Endometrial microvascular endothelial cells (primary cell): ENCODE data around the gene TIAM2. TPM values are rescaled to one million over a fixed set of nuclear protein-coding genes. Genes with fewer than 3 reads are reported as not detected.
"Not testable (repeated sequence)": the region's sequence is repeated elsewhere in the genome, so short reads cannot be mapped to it uniquely, and the experiment has no call there.

Source experiments
- in situ Hi-C: cut with HindIII; loops from 2 replicates; pipeline ENCODE4 v1.10.0; 2017; ENCODE audit warnings: low sequenced_read_pairs, low pct_unique_long_range_greater_than_20kb; ENCODE audit errors: inconsistent ontology term
- total RNA-seq: library from RNA; depleted of rRNA; stranded (reverse); fragments of >200 nt; gene quantifications from one replicate; pipeline ENCODE4 v1.2.3, GENCODE V29; 2015; ENCODE audit errors: inconsistent ontology term

TIAM2 gene
- total RNA-seq, 1 donor from 2014 or later, result 11.2 TPM

DNA sequence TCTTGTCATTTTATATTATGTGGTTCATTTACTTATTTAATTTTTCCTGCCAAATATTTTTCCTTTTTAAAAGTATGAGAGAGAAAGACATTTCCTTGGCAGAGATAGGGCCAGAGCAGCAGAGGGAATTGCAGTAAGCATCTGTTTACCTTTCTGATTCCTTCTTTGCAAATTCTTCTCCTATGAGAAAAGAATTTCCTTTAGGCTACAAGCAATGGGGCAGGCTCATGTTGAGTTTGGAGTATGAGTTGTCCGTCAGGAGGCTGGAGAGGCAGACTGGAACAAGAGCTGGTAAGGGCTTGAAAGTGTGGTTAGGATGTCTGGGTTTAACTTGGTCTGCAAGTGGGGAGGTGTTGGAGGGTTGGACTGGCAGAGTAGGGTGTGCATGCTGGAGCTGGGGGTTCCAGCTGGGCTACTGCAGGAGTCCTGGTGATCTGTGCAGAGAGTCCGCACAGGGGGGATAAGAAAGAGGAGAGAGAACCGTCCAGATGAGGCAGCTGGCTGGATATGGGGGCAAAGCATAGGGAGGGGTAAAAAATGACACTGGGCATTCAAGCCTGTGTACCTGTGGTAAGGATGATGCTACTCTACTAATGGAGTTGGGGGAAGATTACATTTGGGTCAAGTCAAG, 19.7 kb downstream of the TIAM2 start:
- in situ Hi-C loops, result no loop called here

DNA sequence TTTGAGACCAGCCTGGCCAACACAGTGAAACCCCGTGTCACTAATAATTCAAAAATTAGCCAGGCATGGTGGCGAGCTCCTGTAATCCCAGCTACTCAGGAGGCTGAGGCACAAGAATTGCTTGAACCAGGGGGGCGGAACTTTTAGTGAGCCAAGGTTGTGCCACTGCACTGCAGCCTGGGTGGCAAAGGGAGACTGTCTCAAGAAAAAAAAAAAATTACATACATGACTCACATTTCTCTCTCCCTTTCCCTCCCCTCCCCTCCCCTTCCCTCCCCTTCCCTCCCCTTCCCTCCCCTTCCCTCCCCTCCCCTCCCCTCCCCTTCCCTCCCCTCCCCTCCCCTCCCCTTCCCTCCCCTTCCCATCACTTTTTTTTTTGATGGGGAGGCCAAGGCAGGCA, 23.3 kb downstream of the TIAM2 start:
- in situ Hi-C loops, result not testable (repeated sequence)

DNA sequence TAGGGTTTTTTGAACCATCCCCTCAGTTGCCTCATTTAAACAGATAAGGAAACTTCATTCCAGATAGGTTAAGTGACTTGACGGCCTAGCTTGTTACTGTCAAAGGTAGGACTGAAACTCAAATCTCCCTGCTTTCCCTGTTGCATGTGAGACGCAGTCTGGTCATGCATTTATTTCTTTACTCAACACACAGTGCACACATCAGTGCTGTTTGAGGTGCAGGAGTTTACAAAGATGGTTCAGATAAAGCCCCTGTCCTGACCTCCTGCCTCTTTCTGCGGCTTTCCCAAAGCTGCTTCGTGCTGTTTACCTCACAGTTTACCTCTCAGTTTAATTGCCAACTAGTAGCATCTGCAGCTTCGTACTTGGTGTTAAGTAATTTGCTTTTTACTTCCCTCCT, 26.6 kb downstream of the TIAM2 start:
- in situ Hi-C loops, result no loop called here

DNA sequence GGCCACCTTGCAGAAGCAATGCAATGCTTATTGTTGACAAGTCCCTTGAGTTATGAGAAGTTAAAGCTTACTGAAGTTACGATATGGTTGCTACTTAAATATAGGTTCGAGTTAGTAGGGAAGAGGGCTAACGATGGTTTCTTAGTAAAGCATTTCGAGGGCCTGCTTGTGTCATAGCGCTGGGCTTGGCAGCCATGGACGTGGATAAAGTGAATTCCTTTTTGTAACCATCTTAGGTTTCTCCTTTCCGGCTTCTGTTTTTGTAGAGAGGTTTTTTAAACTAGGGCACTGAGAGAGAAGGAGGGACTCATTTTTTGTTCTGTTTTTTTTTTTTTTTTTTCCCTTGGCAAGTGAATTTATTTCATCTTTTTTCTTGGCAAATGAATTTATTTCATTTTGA, 27.6 kb downstream of the TIAM2 start:
- in situ Hi-C loops, result no loop called here

DNA sequence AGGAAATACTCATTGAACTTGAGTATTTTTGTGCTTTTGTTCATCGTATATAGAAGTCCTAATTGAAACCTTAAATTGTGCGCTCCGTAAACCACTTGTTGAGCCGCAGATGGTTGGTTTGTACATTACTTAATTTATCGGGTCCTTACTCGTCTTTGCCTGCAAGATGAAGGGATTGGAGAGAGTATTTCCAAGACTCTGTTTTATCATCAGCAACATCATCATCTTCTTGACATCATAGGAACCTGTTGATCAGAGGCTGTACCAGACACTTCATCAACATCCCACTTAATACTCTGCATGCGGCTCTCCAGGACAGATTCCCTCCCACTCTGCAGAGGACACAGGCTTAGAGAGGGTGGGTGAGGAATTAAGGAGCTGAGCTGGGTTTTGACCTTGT, 28.6 kb downstream of the TIAM2 start:
- in situ Hi-C loops, result no loop called here

DNA sequence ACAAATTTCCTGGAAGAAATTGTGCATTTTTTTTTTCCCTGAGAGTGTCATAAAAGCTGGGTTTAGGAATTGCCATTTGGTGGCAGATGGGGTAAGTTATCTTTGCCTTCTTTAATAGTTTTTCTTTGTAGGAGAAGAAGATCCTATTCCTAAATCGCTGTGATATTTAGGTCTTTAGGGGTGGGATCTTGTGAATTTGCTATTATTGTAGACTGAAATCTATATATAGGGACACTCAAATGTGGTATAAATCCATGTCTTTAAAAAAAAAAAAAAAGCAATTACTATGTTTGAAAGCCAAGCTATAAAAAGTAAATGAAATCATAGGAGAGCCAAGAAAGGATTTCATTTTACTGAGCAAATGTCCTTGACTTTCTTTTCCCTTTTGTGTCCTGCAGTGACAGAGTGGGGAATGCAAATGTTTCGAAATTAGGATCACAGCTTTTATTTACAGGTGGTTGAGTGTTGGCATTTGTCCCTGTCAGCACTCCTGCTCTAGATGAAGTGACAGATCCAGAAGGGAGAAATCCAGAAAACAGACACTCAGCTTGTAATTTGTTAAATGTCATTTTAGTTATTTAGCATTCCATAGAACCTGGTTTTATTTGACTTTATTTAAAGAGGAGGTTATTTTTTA, 29.4 kb downstream of the TIAM2 start:
- in situ Hi-C loops, result no loop called here

DNA sequence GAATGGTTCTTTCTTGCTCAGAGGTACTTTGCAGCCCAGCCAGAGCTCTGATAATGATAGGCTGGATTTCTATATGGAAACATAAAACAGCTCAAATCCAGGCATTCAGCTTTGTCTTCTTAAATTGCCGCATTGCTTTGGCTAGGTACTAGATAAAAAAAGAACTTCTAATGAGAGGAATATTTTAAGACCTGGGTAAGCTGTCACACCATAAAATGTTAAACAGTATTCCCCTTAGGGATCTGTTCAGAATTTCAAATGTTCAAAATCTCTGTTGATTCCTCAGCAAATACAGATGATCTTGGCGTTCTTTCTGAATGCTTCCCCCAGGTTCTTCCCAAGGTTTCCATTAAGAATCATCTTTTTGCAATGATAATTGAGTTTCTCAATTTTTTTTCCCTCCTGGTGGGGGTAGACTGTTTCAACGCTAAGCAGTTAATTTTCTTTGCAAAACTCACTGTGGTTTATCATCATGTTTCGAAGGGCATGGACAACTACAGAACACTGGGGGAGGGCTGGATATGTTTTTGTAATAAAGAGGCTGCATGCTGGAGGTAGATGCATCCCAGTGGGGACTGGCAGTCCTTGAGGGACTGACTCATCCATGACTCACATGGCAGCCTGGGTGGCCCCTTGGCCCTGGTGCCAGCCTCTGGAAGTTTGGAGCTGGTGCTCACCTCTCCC, 31.0 kb downstream of the TIAM2 start:
- in situ Hi-C loops, result no loop called here

DNA sequence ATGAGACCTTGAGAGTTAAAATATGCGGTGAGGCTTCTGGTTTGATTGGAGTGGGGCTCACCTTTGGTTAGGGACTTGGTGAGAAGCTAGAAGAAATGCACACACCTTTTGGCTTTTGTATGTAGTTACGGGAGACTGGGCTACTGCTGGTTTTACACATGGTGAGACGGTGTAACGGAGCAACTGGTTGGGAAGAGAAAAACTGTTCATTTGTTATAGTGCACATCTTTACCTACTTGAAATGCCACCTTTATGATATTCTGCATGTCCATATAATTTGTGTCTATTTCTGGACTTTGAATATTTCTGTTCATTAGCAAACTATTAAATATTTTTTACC, 31.6 kb downstream of the TIAM2 start:
- in situ Hi-C loops, result no loop called here

DNA sequence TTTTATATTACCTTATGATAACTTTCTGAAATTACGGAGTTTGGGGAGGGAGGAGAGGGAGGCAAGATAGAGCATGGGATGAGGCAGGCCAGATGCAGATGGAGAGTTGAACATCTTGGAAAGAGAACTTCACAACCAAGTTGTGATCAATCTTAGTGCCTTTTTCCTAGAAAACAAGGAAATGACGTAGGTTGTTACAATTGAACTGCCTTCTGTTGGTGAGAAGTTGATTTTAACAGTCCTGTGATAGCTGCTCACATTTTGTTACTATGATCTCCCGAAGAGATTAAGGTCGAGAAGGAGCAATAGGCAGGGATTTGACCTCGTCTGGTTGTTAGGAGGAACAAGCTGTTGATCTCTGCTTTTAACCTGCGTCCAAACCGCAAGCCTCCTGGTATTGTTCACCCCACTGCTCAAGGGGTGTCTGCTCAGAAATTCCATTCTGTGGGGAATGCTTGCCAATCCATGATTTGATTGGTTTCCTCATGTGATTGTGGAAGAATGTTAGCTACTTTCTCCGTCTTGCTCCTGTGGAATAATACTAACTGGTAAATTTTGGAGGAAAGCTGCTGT, 35.1 kb downstream of the TIAM2 start:
- in situ Hi-C loops, result no loop called here

DNA sequence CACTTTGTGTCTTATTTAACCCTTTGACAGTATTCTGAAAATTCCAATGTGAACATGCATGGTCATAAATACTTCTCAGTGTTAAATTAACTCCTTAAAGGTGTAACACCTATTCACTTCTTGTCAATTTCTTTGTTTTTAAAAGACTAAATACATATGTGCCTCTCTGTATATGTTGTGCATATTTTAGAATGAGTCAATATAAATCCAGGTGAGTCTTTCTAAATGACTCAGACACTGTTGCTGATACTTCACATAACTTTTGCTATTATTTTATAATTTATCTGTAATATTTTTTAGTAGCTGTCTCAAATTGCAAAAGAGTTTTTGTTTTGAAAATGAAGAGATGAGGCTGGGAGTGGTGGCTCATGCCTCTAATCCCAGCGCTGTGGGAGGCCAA, 36.0 kb downstream of the TIAM2 start:
- in situ Hi-C loops, result no loop called here

DNA sequence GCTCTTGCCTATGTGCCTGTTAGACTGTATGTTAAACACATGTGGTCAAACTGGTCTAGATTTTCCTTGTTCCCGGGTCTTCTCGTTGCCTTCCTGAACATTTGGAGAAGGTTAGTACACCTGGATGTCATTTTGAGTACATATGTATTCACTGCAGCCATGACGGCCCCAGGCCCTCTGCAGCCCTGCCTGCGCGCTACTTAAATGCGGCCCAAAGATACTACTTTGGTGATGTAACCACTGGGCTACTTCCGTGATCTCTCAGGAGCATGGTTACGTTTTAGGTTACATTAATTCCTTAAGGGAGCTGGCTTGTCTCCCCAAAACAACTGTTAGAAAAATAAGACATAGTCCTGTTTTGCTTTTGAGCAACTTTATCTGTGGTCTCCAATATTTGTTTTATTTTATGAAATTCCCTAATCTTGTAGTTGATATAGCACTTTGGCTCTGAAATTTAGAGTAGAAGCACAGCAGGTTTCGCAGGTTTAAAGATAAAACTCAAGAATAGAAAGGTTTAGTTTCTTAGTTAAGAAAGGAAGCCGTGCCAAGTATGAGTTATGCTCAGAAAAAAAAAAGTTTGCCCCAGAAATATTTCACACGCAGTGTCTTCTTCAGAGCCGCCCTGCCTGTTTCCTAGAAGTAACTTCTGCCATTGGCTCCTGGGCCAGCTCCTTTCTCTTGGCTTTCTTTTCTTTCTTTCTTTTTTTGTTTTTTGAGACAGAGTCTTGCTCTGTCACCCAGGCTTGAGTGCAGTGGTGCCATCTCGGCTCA, 38.1 kb downstream of the TIAM2 start:
- in situ Hi-C loops, result no loop called here

DNA sequence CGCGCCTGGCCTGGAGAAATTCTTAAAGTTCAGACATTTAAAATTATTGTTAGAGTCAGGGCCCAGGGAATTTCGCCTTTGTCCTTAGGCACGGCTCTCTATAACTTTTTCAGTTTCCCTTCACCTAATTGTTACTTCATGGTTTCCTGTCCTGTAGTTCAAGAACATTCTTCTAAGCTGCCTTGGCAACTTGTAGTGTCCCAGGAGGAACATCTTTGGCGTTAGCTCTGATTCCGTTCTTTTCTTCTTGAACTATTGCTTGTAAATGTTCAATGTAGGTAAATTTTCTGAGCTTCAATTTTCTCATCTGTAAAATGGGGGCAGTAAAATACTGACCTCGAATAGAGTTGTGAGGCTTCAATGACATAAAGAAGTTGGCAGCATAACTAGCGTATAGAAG, 41.8 kb downstream of the TIAM2 start:
- in situ Hi-C loops, result no loop called here

DNA sequence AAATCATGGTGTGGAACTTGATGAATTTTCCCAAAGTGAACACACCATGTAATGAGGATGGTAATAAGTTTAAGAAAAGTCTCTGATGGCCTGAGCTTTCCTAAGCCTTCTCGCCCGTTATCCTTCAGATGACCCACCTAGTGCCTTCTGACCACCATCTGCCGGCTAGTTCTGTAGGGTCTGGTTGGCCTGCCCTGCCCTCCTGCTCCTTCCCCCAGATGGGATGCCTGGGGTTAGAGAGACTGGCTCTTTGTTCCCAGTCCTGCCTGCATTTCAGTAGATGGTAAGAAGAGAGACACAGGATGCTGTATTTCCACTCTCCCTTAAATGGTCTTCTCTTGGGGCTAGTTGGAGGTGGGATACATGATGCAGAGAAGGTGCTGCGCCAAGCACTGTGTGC, 43.0 kb downstream of the TIAM2 start:
- in situ Hi-C loops, result no loop called here

DNA sequence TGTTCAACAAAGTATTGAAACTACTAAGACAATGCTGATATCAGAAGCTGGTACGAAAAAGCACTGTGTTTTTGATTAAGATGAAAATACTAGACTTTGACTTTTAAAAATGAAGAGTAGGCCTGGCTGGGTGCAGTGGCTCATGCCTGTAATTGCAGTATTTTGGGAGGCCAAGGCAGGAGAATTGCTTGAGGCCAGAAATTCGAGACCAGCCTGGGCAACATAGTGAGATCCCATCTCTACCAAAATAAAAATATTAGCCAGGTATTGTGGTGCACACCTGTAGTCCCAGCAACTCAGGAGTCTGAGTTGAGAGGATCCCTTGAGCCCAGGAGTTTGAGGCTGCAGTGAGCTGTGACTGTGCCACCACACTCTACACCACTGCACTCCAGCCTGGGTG, 43.4 kb downstream of the TIAM2 start:
- in situ Hi-C loops, result no loop called here

DNA sequence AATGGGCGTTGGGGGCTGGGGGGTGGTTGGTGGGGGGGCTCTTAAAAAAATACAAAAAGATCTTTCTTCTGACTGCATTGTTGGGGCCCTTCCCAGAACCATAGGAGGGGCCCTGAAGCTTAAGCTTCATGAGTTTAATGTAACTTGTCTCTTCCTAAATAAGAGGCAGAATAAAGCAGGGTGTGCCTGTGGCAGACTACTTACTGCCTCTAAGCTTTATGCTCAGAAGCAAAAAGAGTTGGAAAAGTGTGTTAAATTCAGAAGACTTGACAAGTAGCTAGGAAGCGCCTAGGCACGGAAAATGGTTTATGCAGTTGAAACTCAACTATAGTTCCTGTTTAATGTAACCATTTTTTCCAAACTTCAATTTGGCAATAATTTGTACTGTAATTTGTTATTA, 44.5 kb downstream of the TIAM2 start:
- in situ Hi-C loops, result no loop called here

DNA sequence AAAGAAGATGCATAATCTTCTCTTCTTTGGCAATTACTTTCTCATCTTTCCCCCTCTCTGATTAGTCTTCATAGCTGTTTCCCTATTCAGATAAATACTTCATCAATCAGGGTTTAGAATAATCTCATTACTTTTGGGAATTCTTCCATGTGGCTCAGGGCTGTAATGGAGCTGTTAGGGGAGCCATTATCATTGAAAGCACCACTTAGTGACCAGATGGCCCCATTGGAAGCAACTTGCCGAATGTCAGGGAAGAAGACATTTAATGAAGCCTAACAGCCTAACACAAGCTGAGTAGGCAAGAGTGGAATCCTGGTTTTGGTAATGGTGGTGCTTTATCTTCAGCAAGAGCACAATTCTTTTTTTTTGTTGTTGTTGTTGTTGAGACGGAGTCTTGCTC, 45.0 kb downstream of the TIAM2 start:
- in situ Hi-C loops, result no loop called here

DNA sequence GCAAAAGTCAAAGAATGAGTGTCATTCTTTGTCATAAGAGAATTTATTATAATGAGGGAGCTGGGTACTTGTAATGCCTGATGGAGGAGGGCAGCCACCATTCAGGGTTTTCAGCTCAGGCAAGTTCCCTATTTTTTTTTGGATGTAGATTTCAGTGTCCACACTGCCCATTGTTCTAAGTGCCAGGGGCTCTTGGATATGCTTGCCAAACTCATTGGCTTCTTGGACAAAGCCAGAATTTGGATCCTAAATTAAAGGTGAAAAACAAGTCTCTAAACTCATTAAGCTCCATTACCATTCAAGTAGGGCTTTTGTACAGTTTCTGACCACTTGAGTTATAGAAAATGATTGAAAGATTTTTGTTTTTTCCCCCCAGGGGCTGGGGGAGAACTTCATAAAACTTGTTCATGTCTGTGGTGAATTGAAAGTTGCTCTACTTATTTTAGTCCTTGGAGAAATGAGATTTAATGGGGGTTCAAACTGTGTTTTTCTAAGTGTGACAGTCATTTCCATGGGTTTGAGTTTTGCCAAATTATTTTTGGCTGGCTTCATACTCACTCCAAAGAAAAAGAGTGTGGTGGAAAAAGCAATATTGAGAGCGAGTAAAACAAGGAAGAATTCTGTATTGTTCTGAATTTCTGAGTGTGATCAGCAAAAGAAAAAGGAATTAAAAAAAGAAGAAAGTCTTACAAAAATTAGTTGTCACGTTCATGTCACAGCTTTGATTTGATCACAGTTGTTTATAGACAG, 46.0 kb downstream of the TIAM2 start:
- in situ Hi-C loops, result no loop called here

DNA sequence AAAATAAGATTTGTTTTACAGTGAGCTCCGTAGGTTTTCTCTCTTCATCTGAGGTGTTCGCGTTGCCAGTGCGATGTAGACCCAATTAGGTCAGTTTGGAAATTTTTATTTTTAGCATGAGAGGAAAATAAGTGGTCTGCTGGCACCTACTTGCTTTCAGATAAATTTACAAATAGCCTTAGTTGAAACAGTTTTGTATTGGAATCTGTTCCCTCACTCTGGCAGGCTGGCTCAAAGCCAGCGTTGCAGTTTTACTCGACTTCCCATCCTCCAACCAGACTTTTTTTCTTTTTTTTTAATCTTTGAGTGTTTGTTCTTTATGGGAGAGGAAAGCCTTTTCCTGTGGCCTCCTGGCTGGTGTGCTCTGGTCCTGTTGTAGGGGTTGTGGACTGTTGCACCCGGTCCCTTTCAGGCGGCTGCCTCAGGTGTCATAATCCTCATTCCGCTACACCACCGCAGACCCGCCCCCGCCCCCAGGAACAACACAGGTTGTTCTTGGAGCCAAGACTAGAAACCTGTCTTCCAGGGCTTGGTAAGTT, 46.7 kb downstream of the TIAM2 start:
- in situ Hi-C loops, result no loop called here

DNA sequence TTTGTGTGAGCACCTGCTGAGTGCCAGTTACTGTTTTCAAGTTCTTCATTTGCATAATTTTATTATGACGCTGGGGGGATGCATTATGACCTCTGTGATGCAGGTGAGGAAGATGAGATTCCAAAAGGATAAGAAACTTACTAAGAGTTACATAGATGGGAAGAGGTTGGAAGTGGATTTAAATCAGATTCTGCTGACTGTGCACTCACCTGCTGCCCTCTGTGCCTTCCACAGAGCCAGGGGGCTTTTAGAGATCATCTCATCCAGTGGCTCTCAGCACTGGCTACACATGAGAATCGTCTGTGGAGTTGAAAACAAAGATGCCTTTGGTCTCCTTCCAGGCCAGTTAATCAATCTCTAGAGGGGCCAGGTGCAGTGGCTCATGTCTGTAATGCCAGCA, 47.9 kb downstream of the TIAM2 start:
- in situ Hi-C loops, result no loop called here
